C4-2B (cell line): ENCODE results near the gene AGO4.

Experiments used
- H3K27ac ChIP-seq: fragments of 450-650 bp; 2 replicates; pipeline ENCODE4 v1.5.1; 2017
- CTCF ChIP-seq: fragments of 450-650 bp; conservative IDR thresholded peaks from 2 replicates; pipeline ENCODE4 v1.5.1; 2017; ENCODE audit warnings: mild to moderate bottlenecking
- ZFX ChIP-seq: fragments of 450-650 bp; IDR thresholded peaks from 2 replicates; pipeline ENCODE4 v1.6.1; 2017

The AGO4 gene

GRCh38 chr1:35850051-35850450 lies 42.2 kb downstream of the AGO4 start:
- H3K27ac ChIP-seq, result no peak overlapping the region
- TF ChIP-seq CTCF (no peak), ZFX (no peak)

GRCh38 chr1:35850716-35851115 lies 42.9 kb downstream of the AGO4 start:
- TF ChIP-seq CTCF (no peak), ZFX (no peak)

GRCh38 chr1:35851132-35851869 lies 43.5 kb downstream of the AGO4 start:
- TF ChIP-seq ZFX (no peak), CTCF (no peak)
- no peak overlapping the region for H3K27ac ChIP-seq

More at GRCh38 chr1:35850716-35851115, 42.9 kb downstream of the AGO4 start:
- H3K27ac ChIP-seq, result no peak overlapping the region

GRCh38 chr1:35852241-35852640 lies 44.4 kb downstream of the AGO4 start:
- H3K27ac ChIP-seq, result no peak overlapping the region
- TF ChIP-seq ZFX (no peak), CTCF (no peak)

- TF ChIP-seq ZFX (no peak), CTCF (peak; percentile 52)
- H3K27ac ChIP-seq, result peak overlapping the region; percentile 29
Observed at GRCh38 chr1:35854989-35855700, 47.3 kb downstream of the AGO4 start.

GRCh38 chr1:35856964-35857363 lies 49.1 kb downstream of the AGO4 start:
- H3K27ac ChIP-seq, result no peak overlapping the region
- TF ChIP-seq ZFX, result no peak
- no peak for TF ChIP-seq CTCF

GRCh38 chr1:35857830-35858229 lies 50.0 kb downstream of the AGO4 start:
- TF ChIP-seq ZFX, result no peak
- TF ChIP-seq CTCF, result peak; percentile 51
- no peak overlapping the region for H3K27ac ChIP-seq
